Epithelial cell of esophagus (primary cell): Measurements from ENCODE around the gene ADPGK.
"Not testable (repeated sequence)": the region's sequence is repeated elsewhere in the genome, so short reads cannot be mapped to it uniquely, and the experiment has no call there.

Experiments used
- DNase-seq: peaks from one replicate; pipeline ENCODE4 v3.0.0; 2010; ENCODE audit warnings: low read depth
- H3K4me3 ChIP-seq: 2 replicates; pipeline ENCODE4 v1.5.1; 2011; ENCODE audit warnings: mild to moderate bottlenecking, low read length, control low read depth
- TF ChIP-seq, protein P1 (sequence below): IDR thresholded peaks from 2 replicates; pipeline ENCODE4 v1.5.1; 2011; ENCODE audit warnings: low read depth, mild to moderate bottlenecking, low read length, control low read depth, inconsistent platforms; ENCODE audit not compliant: insufficient read depth; ENCODE audit errors: missing control alignments

Gene ADPGK

DNA sequence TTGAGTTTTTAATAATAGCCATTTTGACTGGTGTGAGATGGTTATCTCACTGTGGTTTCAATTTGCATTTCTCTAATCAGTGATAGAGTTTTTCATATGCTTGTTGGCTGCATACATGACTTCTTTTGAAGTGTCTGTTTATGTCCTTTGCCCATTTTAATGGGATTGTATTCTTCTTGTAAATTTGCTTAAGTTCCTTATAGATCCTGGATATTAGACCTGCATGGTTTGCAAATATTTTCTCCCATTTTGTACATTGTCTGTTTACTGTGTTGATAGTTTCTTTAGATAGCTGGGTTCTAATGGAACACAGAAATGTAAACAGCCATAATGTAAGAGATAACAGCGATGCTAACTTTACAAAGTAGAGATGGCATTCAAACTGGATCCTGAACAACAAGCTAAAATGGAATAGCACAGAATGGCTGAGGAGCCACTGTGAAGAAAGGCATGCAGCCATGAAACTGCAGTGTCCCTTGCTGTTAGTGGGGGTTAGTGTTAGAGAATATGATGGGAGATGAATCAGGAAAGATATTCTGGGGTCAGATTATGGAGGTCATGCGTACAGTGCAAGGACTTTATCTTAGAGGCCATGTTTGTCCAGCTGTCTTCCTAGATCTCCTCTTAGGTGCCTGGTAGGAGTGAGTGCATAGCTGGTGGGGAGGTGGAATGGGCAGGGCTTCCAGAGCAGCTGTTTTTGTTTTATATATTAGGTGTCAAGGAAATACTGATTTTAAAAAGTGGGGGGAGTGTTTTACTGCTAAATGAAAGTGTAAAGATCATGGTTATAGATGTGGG, 49.4 kb downstream of the ADPGK start:
- no peak overlapping the region for H3K4me3 ChIP-seq
- TF ChIP-seq, protein P1, sequence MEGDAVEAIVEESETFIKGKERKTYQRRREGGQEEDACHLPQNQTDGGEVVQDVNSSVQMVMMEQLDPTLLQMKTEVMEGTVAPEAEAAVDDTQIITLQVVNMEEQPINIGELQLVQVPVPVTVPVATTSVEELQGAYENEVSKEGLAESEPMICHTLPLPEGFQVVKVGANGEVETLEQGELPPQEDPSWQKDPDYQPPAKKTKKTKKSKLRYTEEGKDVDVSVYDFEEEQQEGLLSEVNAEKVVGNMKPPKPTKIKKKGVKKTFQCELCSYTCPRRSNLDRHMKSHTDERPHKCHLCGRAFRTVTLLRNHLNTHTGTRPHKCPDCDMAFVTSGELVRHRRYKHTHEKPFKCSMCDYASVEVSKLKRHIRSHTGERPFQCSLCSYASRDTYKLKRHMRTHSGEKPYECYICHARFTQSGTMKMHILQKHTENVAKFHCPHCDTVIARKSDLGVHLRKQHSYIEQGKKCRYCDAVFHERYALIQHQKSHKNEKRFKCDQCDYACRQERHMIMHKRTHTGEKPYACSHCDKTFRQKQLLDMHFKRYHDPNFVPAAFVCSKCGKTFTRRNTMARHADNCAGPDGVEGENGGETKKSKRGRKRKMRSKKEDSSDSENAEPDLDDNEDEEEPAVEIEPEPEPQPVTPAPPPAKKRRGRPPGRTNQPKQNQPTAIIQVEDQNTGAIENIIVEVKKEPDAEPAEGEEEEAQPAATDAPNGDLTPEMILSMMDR: no peak
- no peak for DNase-seq

DNA sequence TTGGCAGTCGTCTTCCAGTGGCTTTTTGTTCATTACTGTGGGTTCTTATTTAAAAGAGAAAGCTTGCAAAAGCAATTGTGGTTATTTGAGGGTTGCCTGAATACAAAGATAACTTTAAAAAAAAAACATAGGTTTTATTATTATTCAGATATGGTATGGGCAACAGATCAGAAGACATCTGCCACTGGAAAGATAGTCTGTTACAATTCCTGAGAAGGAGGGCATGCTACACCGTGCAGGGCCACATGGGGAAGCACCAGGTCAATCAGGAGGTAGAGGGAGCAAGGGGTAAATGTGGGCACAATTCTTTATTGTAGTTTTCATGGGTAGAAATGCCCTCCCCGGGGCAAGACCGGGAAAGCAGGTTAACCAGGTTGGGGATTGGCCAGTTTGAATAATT, 51.0 kb downstream of the ADPGK start:
- TF ChIP-seq, protein P1: peak; percentile 13
- no peak overlapping the region for H3K4me3 ChIP-seq
- no peak for DNase-seq

DNA sequence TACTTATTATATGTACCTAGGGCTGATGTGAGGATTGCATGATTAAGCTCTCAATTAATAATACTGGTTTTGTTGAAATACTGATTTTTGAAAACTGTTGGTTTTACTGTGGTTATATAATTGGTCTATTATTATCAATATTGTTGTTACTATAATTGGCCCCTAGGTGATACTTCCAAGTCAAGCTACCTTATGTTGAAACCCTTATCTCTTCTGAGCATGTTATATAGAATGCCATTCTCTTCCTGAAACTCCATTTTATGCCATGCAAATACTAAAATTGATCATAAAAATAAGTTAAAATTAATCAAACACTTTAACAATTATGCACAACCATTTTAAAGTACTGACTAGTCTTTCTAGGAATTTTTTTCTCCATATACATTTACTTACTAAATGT, 51.5 kb downstream of the ADPGK start:
- DNase-seq: no peak
- TF ChIP-seq, protein P1: no peak
- H3K4me3 ChIP-seq: no peak overlapping the region

DNA sequence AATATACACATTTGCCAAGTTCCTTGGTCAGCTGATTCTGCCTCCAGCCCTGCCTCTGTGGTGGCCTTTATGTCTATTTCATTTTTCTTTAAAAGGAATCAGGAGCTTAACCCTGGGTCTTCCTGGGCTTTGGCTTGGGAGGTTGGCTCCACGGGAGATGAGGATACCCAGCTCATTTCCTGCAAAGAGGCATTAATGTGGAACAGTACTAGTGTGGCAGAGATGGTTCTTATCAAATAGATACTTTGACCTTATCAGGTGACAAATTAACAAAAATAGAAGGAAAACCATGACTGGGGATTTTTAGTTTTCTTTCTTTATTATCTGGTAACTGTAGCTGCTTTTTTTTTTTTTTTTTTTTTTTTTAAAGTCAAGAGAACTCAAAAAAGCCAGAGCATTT, 54.7 kb downstream of the ADPGK start:
- no peak overlapping the region for H3K4me3 ChIP-seq
- TF ChIP-seq, protein P1: no peak
- DNase-seq: no peak

DNA sequence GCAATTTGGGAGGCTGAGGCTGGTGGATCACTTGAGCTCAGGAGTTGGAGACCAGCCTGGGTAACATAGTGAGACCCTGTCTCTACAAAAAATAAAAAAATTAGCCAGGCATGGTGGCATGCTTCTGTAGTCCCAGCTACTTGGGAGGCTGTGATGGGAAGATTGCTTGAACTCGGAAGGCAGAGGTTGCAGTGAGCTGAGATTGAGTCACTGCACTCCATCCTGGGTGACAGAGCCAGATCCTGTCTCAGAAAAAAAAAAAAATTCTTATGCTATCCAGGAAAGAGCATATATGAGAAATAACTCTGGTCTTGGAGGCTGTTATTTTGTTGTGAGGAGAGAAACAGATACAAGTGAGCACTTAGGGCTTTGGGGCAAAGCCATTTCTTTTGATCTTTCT, 55.3 kb downstream of the ADPGK start:
- not testable (repeated sequence) for DNase-seq, H3K4me3 ChIP-seq

DNA sequence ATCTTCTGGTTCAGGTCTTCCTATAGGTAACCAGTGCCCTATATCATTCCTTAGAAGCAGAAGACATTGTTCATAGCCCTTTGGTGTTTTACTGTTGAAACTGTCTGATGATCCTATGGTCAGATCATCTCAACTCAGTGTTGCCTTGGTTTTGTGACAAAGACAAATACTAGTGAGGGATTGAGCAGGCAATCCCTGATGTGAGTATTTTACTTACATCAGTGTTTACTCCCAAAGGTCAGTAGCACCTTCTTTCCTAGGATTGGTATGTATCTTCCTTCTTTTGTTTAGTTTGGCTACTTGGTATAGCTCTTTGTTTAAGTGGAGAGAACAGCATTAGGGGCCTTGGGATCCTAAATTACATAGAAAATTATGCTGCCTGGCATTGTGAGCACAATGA, 56.4 kb downstream of the ADPGK start:
- DNase-seq: no peak
- TF ChIP-seq, protein P1: no peak
- no peak overlapping the region for H3K4me3 ChIP-seq

DNA sequence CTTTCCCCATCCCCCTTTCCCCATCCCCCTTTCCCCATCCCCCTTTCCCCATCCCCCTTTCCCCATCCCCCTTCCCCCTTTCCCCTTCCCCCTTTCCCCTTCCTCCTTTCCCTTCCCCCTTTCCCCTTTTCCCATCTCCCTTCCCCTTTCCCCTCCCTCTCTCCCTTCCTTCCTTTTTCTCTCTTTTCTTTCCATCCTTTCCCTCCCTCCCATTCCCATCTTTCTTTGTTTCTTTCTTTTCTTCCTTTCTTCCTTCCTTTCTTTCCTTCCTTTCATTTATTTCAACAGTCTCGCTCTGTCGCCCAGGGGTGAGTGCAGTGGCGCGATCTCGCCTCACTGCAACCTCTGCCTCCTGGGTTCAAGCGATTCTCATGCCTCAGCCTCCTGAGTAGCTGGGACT, 57.7 kb downstream of the ADPGK start:
- not testable (repeated sequence) for DNase-seq, H3K4me3 ChIP-seq

DNA sequence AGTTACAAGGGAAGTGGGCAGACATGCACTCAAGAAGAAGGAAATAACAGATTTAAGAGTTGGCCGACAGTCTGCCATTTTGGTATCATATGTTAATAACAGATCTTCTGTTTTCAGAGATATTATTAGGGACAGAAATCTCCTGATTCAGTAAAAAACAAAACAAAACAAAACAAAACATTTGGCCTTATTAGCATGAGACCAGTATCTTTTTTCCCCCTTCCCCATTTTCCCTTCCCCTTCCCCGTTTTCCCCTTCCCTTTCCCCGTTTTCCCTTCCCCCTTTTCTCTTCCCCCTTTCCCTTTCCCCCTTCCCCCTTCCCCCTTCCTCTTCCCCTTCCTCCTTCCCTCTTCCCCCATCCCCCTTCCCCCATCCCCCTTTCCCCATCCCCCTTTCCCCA, 58.1 kb downstream of the ADPGK start:
- H3K4me3 ChIP-seq: no peak overlapping the region
- no peak for DNase-seq
- TF ChIP-seq, protein P1: no peak
